Measurements from ENCODE around the gene CYTH1.

Gene CYTH1

DNA sequence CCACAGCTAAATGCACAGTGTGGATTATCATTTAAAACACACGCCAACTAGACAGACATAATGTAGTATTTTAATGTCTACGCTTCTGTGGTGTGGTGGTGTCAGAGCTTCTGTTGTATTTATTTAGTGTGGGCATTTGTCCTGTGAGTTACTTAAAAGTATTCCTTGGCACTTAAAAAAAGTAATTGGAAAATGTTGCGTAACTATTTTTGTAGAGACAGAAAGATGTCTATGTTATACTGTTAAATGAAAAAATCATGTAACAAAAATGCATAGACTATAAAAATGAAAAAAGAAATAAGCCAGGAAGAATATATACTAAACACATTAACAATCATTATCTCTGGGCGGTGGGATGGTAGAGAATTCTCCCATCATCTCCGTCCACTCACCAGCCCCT, 39.2 kb downstream of the CYTH1 start:
- ChIA-PET POLR2A (interaction anchor here (0.8 kb wide), 1 partner anchor 41 kb away, joined by 4 read pairs; no protein-coding TSS in a partner anchor), CTCF (interaction anchor here (0.6 kb wide), 1 partner anchor 9 kb away, joined by 4 read pairs; no protein-coding TSS in a partner anchor)
- DNase-seq (ENCODE audit: extremely low spot score), result no peak
- no peak for TF ChIP-seq LEF1 (IDR thresholded peaks at IDR 0.05; ENCODE audit: borderline replicate concordance)
- no peak for TF ChIP-seq PKNOX1 (IDR thresholded peaks at IDR 0.05)
- no peak for TF ChIP-seq TARDBP (IDR thresholded peaks at IDR 0.05)
- TF ChIP-seq SUZ12 (IDR thresholded peaks at IDR 0.05), result no peak

GRCh38 chr17:78741644-78742284, 40.3 kb downstream of the CYTH1 start:
- CTCF ChIA-PET, result no interaction called here
- POLR2A ChIA-PET, result interaction anchor here (0.8 kb wide), 1 partner anchor 42 kb away, joined by 4 read pairs; no protein-coding TSS in a partner anchor
- no peak for DNase-seq (ENCODE audit: extremely low spot score)
- TF ChIP-seq CTBP1 (IDR thresholded peaks at IDR 0.05; ENCODE audit: borderline replicate concordance) (no peak), TARDBP (IDR thresholded peaks at IDR 0.05) (no peak), ARNT (IDR thresholded peaks at IDR 0.05) (no peak), FOXK2 (IDR thresholded peaks at IDR 0.05) (no peak), SUZ12 (IDR thresholded peaks at IDR 0.05) (no peak), ELF4 (IDR thresholded peaks at IDR 0.05) (no peak), PKNOX1 (IDR thresholded peaks at IDR 0.05) (no peak), HDGF (IDR thresholded peaks at IDR 0.05; ENCODE audit: borderline replicate concordance) (no peak), NFRKB (IDR thresholded peaks at IDR 0.05) (no peak), SP1 (IDR thresholded peaks at IDR 0.05) (no peak), LEF1 (IDR thresholded peaks at IDR 0.05; ENCODE audit: borderline replicate concordance) (no peak), ZNF384 (IDR thresholded peaks at IDR 0.05) (no peak), FOXM1 (IDR thresholded peaks at IDR 0.05; ENCODE audit: borderline replicate concordance) (no peak), L3MBTL2 (conservative IDR thresholded peaks at IDR 0.05) (no peak), FOXA1 (IDR thresholded peaks at IDR 0.05) (no peak), BHLHE40 (IDR thresholded peaks at IDR 0.05; ENCODE audit: borderline replicate concordance) (no peak)

- ChIA-PET CTCF (interaction anchor here (0.7 kb wide), 1 partner anchor 13 kb away, joined by 3 read pairs; no protein-coding TSS in a partner anchor), POLR2A (interaction anchor here (1.0 kb wide), 1 partner anchor 17 kb away, joined by 3 read pairs; no protein-coding TSS in a partner anchor)
- TF ChIP-seq ZNF384 (IDR thresholded peaks at IDR 0.05) (no peak), CTBP1 (IDR thresholded peaks at IDR 0.05; ENCODE audit: borderline replicate concordance) (no peak), TARDBP (IDR thresholded peaks at IDR 0.05) (no peak), HDGF (IDR thresholded peaks at IDR 0.05; ENCODE audit: borderline replicate concordance) (no peak), L3MBTL2 (conservative IDR thresholded peaks at IDR 0.05) (no peak), SUZ12 (IDR thresholded peaks at IDR 0.05) (no peak), LEF1 (IDR thresholded peaks at IDR 0.05; ENCODE audit: borderline replicate concordance) (no peak), FOXK2 (IDR thresholded peaks at IDR 0.05) (no peak), BHLHE40 (IDR thresholded peaks at IDR 0.05; ENCODE audit: borderline replicate concordance) (no peak), SP1 (IDR thresholded peaks at IDR 0.05) (no peak)
- no peak for DNase-seq (ENCODE audit: extremely low spot score)
Observed at GRCh38 chr17:78739331-78739931, 42.6 kb downstream of the CYTH1 start.

GRCh38 chr17:78738698-78739097, 43.4 kb downstream of the CYTH1 start:
- TF ChIP-seq HDGF (IDR thresholded peaks at IDR 0.05; ENCODE audit: borderline replicate concordance) (no peak), CTBP1 (IDR thresholded peaks at IDR 0.05; ENCODE audit: borderline replicate concordance) (no peak), BHLHE40 (IDR thresholded peaks at IDR 0.05; ENCODE audit: borderline replicate concordance) (no peak), TARDBP (IDR thresholded peaks at IDR 0.05) (no peak), SP1 (IDR thresholded peaks at IDR 0.05) (no peak), FOXM1 (IDR thresholded peaks at IDR 0.05; ENCODE audit: borderline replicate concordance) (no peak), PKNOX1 (IDR thresholded peaks at IDR 0.05) (no peak), ZNF384 (IDR thresholded peaks at IDR 0.05) (no peak), SUZ12 (IDR thresholded peaks at IDR 0.05) (no peak), NFRKB (IDR thresholded peaks at IDR 0.05) (no peak), FOXK2 (IDR thresholded peaks at IDR 0.05) (no peak), ARNT (IDR thresholded peaks at IDR 0.05) (no peak), FOXA1 (IDR thresholded peaks at IDR 0.05) (no peak), L3MBTL2 (conservative IDR thresholded peaks at IDR 0.05) (no peak), LEF1 (IDR thresholded peaks at IDR 0.05; ENCODE audit: borderline replicate concordance) (no peak), ELF4 (IDR thresholded peaks at IDR 0.05) (no peak)
- ChIA-PET CTCF (no interaction called here), POLR2A (no interaction called here)
- DNase-seq (ENCODE audit: extremely low spot score), result no peak

DNA sequence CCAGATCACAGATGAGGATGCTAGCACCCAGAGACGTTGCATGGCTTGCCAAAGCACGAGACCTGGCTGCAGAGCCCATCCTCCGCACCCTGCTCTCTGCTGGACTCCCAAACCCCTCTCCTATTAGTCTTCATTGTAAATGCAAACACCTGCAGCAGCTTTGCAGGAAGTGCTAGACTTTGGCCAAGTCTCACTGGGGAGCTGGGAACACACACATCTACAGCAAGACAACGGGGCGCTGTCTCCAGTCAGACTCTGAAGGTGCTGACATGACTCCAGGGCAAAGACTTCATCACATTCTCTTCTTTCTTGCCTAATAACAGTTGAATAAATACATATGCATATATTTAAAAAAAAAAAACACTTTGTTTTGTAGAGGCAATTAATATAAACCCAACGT, 43.8 kb downstream of the CYTH1 start:
- ChIA-PET CTCF (no interaction called here), POLR2A (interaction anchor here (4.2 kb wide), 1 partner anchor 14 kb away, joined by 42 read pairs; no protein-coding TSS in a partner anchor)
- TF ChIP-seq PKNOX1 (IDR thresholded peaks at IDR 0.05) (no peak), TARDBP (IDR thresholded peaks at IDR 0.05) (no peak), ELF4 (IDR thresholded peaks at IDR 0.05) (no peak), FOXM1 (IDR thresholded peaks at IDR 0.05; ENCODE audit: borderline replicate concordance) (no peak), FOXA1 (IDR thresholded peaks at IDR 0.05) (no peak), ARNT (IDR thresholded peaks at IDR 0.05) (no peak), SP1 (IDR thresholded peaks at IDR 0.05) (no peak), ZNF384 (IDR thresholded peaks at IDR 0.05) (no peak), HDGF (IDR thresholded peaks at IDR 0.05; ENCODE audit: borderline replicate concordance) (no peak), SUZ12 (IDR thresholded peaks at IDR 0.05) (no peak), NFRKB (IDR thresholded peaks at IDR 0.05) (no peak), CTBP1 (IDR thresholded peaks at IDR 0.05; ENCODE audit: borderline replicate concordance) (no peak), LEF1 (IDR thresholded peaks at IDR 0.05; ENCODE audit: borderline replicate concordance) (no peak)
- no peak for DNase-seq (ENCODE audit: extremely low spot score)

Data from HEK293T (cell line).